CD14-positive monocyte (primary cell): ENCODE measurements around the gene BHLHA9. TPM values are rescaled to one million over a fixed set of nuclear protein-coding genes. Genes with fewer than 3 reads are reported as not detected.

Source experiments
- DNase-seq, 3 donors: peaks; one replicate each; pipeline ENCODE4 v3.0.0-alpha.2; 2011 to 2022
- H2AFZ ChIP-seq: 2 replicates; pipeline ENCODE4 v1.6.0; 2012; ENCODE audit warnings: mild to moderate bottlenecking, low read depth, low read length, inconsistent platforms; ENCODE audit not compliant: insufficient read depth, poor library complexity, severe bottlenecking
- H3K27ac ChIP-seq, 2 donors: 1 replicate in 1 of 2; 2 replicates in 1 of 2; pipeline ENCODE4 v1.5.1; 2012 to 2013; ENCODE audit warnings: low read length in 2 of 2, control low read depth in 1 of 2, inconsistent platforms in 1 of 2, low read depth in 1 of 2, mild to moderate bottlenecking in 1 of 2
- H3K27me3 ChIP-seq, 2 donors: one replicate each; pipeline versions ENCODE4 v1.6.0 to v1.6.1; 2011 to 2013; ENCODE audit warnings: low read length in 2 of 2; ENCODE audit not compliant: control insufficient read depth in 2 of 2, insufficient read depth in 2 of 2
- H3K36me3 ChIP-seq, 2 donors: replicated peaks in 1 of 2; 1 replicate in 1 of 2; 2 replicates in 1 of 2; pipeline versions ENCODE4 v1.5.1 to v1.6.1; 2012 to 2013; ENCODE audit warnings: low read length in 2 of 2, control low read depth in 1 of 2, inconsistent platforms in 1 of 2, mild to moderate bottlenecking in 1 of 2; ENCODE audit not compliant: insufficient read depth in 2 of 2, control insufficient read depth in 1 of 2
- H3K4me1 ChIP-seq, 2 donors: 1 replicate in 1 of 2; 2 replicates in 1 of 2; pipeline versions ENCODE4 v1.5.1 to v1.6.1; 2012 to 2013; ENCODE audit warnings: low read length in 2 of 2, control low read depth in 1 of 2, inconsistent platforms in 1 of 2, mild to moderate bottlenecking in 1 of 2, moderate library complexity in 1 of 2; ENCODE audit not compliant: insufficient read depth in 2 of 2, control insufficient read depth in 1 of 2
- H3K4me2 ChIP-seq: replicated peaks from 2 replicates; pipeline ENCODE3; 2012; ENCODE audit warnings: low read length, moderate library complexity, mild to moderate bottlenecking; ENCODE audit not compliant: poor library complexity, severe bottlenecking; ENCODE audit errors: extremely low read depth
- H3K4me3 ChIP-seq, 3 experiments: fragments of 200-600 bp in 1 of 3; sonication (generic) in 1 of 3; replicated peaks in 1 of 3; 1 replicate in 2 of 3; 2 replicates in 1 of 3; pipeline ENCODE4 v1.5.1; 2011 to 2013; ENCODE audit warnings: low read length in 3 of 3, mild to moderate bottlenecking in 3 of 3, control low read depth in 2 of 3, low read depth in 2 of 3, inconsistent platforms in 1 of 3, moderate library complexity in 1 of 3
- H3K79me2 ChIP-seq: 2 replicates; pipeline ENCODE4 v1.6.0; 2012; ENCODE audit warnings: mild to moderate bottlenecking, control low read depth, inconsistent platforms, low read length, moderate library complexity; ENCODE audit not compliant: insufficient read depth
- H3K9ac ChIP-seq: 2 replicates; pipeline ENCODE4 v1.6.0; 2017; ENCODE audit warnings: low read length, mild to moderate bottlenecking; ENCODE audit not compliant: insufficient read depth, poor library complexity, severe bottlenecking
- H3K9me3 ChIP-seq, 2 donors: replicated peaks in 1 of 2; 1 replicate in 1 of 2; 2 replicates in 1 of 2; pipeline versions ENCODE4 v1.5.1 to v1.6.1; 2012 to 2013; ENCODE audit warnings: low read length in 2 of 2, control low read depth in 1 of 2; ENCODE audit not compliant: control insufficient read depth in 1 of 2, insufficient read depth in 1 of 2
- H4K20me1 ChIP-seq: 2 replicates; pipeline ENCODE4 v1.6.0; 2012; ENCODE audit warnings: mild to moderate bottlenecking, low read length, control low read depth, moderate library complexity; ENCODE audit not compliant: insufficient read depth
- H3K27ac Mint-ChIP-seq, 7 donors: one replicate each; pipeline ENCODE4 v1.8.0; 2020; ENCODE audit warnings: mild to moderate bottlenecking in 7 of 7, mixed read lengths in 7 of 7, moderate library complexity in 6 of 7, inconsistent platforms in 2 of 7
- H3K27me3 Mint-ChIP-seq, 3 donors: one replicate each; pipeline ENCODE4 v1.8.0; 2021 to 2022; ENCODE audit warnings: low read depth in 3 of 3, mild to moderate bottlenecking in 3 of 3, mixed read lengths in 3 of 3, moderate library complexity in 3 of 3, inconsistent platforms in 1 of 3
- H3K36me3 Mint-ChIP-seq, 2 donors: one replicate each; pipeline ENCODE4 v1.8.0; 2020; ENCODE audit warnings: mixed read lengths in 2 of 2, inconsistent platforms in 1 of 2, mild to moderate bottlenecking in 1 of 2
- H3K4me1 Mint-ChIP-seq: one replicate; pipeline ENCODE4 v1.8.0; 2020; ENCODE audit warnings: mild to moderate bottlenecking, mixed read lengths
- H3K4me3 Mint-ChIP-seq, 2 donors: one replicate each; pipeline ENCODE4 v1.8.0; 2020; ENCODE audit warnings: mild to moderate bottlenecking in 2 of 2, mixed read lengths in 2 of 2, moderate library complexity in 1 of 2
- H3K9me3 Mint-ChIP-seq, 7 donors: one replicate each; pipeline ENCODE4 v1.8.0; 2020 to 2022; ENCODE audit warnings: mixed read lengths in 7 of 7, mild to moderate bottlenecking in 6 of 7, moderate library complexity in 6 of 7, inconsistent platforms in 2 of 7
- WGBS: methylation state at CpG from one replicate; pipeline ENCODE4 v1.1.5; 2013; ENCODE audit warnings: missing lambda C conversion rate; ENCODE audit not compliant: insufficient coverage; 5-methylcytosine and 5-hydroxymethylcytosine counted together
- intact Hi-C, 2 donors: fragments of 100-400 bp; cut with micrococcal nuclease; formaldehyde crosslinking; loops; one replicate each; pipeline versions ENCODE4 v1.15.0 to v1.15.1; 2023
- polyA plus RNA-seq, 3 donors: library from polyadenylated mRNA; depleted of rRNA in 1 of 3; unstranded in 2 of 3; stranded (reverse) in 1 of 3; fragments of 300-500 nt in 2 of 3; fragments of >200 nt in 1 of 3; fragmentation: Illumina TruSeq in 2 of 3; gene quantifications; 1 replicate in 2 of 3; 2 replicates in 1 of 3; pipeline ENCODE4 v1.2.3, GENCODE V29; 2012 to 2021
- TF ChIP-seq, protein P1 (sequence below): fragments of 200-600 bp; IDR thresholded peaks from one replicate; pipeline ENCODE4 v1.8.0; 2022; ENCODE audit warnings: antibody characterized with exemption, mild to moderate bottlenecking

Gene BHLHA9
- polyA plus RNA-seq, 3 donors = not detected

- Mint-ChIP-seq H3K27me3 (peaks cover 59 to 69% (median 69%) of the 10 kb centered on the region in 3 donors), H3K4me1 (peaks cover 19% of the 10 kb centered on the region), H3K36me3 (peaks cover 3 to 6% of the 10 kb centered on the region in 2 donors), H3K4me3 (peak overlapping the region in 1 of 2 donors; percentile 75), H3K9me3 (peaks cover 0 to 18% (median 7%) of the 10 kb centered on the region in 7 donors), H3K27ac (peak overlapping the region in 2 of 7 donors; percentile 53 to 55)
- Histone ChIP-seq H3K4me3 (no peak overlapping the region), H2AFZ (peak overlapping the region; percentile 53), H3K27me3 (peaks cover 19 to 53% of the 10 kb centered on the region in 2 donors), H3K36me3 (no peaks in the 10 kb centered on the region), H3K9ac (peak overlapping the region; percentile 8), H3K9me3 (no peaks in the 10 kb centered on the region), H3K27ac (no peak overlapping the region), H3K4me1 (peaks cover 15 to 19% of the 10 kb centered on the region in 2 donors), H4K20me1 (no peaks in the 10 kb centered on the region), H3K4me2 (no peak overlapping the region), H3K79me2 (no peaks in the 10 kb centered on the region)
- TF ChIP-seq, protein P1, sequence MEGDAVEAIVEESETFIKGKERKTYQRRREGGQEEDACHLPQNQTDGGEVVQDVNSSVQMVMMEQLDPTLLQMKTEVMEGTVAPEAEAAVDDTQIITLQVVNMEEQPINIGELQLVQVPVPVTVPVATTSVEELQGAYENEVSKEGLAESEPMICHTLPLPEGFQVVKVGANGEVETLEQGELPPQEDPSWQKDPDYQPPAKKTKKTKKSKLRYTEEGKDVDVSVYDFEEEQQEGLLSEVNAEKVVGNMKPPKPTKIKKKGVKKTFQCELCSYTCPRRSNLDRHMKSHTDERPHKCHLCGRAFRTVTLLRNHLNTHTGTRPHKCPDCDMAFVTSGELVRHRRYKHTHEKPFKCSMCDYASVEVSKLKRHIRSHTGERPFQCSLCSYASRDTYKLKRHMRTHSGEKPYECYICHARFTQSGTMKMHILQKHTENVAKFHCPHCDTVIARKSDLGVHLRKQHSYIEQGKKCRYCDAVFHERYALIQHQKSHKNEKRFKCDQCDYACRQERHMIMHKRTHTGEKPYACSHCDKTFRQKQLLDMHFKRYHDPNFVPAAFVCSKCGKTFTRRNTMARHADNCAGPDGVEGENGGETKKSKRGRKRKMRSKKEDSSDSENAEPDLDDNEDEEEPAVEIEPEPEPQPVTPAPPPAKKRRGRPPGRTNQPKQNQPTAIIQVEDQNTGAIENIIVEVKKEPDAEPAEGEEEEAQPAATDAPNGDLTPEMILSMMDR = no peak
- intact Hi-C loops = loop anchor here in 1 of 2 donors (5.0 to 10.0 kb wide), 2 partner anchors 76 to 132 kb away; no protein-coding TSS in a partner anchor
- WGBS = 4% methylated on average over 8 of the region's 16 CpGs
- no peak for DNase-seq
Observed at GRCh38 chr17:1256699-1257098, 13.5 kb upstream of the BHLHA9 start.

- TF ChIP-seq, protein P1 = no peak
- no peaks in the 10 kb centered on the region for H3K36me3 ChIP-seq
- H3K9ac ChIP-seq = no peak overlapping the region
- 22% methylated on average over 11 of the region's 43 CpGs for WGBS
- Mint-ChIP-seq H3K27ac (no peak overlapping the region), H3K36me3 (peaks cover 3 to 6% of the 10 kb centered on the region in 2 donors), H3K4me1 (peaks cover 14% of the 10 kb centered on the region), H3K4me3 (peak overlapping the region in 1 of 2 donors; percentile 77), H3K9me3 (peaks cover 0 to 20% (median 7%) of the 10 kb centered on the region in 7 donors), H3K27me3 (peaks cover 57 to 79% (median 77%) of the 10 kb centered on the region in 3 donors)
- intact Hi-C loops = loop anchor here in 1 of 2 donors (10.0 kb wide), 1 partner anchor 265 kb away; no protein-coding TSS in a partner anchor
- peak overlapping the region in 1 of 3 experiments; percentile 77 for H3K4me3 ChIP-seq
- H3K27me3 ChIP-seq = peaks cover 19 to 51% of the 10 kb centered on the region in 2 donors
- DNase-seq = no peak
- no peak overlapping the region for H3K27ac ChIP-seq
- no peaks in the 10 kb centered on the region for H4K20me1 ChIP-seq
- H3K4me2 ChIP-seq = peak overlapping the region; percentile 94
- no peaks in the 10 kb centered on the region for H3K9me3 ChIP-seq
- H2AFZ ChIP-seq = peak overlapping the region; percentile 83
- H3K79me2 ChIP-seq = no peaks in the 10 kb centered on the region
- H3K4me1 ChIP-seq = peaks cover 8 to 9% of the 10 kb centered on the region in 2 donors
Observed at GRCh38 chr17:1260086-1260769, 10.0 kb upstream of the BHLHA9 start.
